MM.1S (cell line): ENCODE measurements around the gene SCAMP3.

ENCODE experiments used
- CTCF ChIP-seq: fragments of 300-600 bp; sonication (generic); IDR thresholded peaks from 2 replicates; pipeline ENCODE4 v1.5.1; 2016; ENCODE audit warnings: antibody characterized with exemption, low read length, mixed read lengths
- EZH2phosphoT487 ChIP-seq: fragments of 300-600 bp; sonication (generic); IDR thresholded peaks from 2 replicates; pipeline ENCODE4 v1.6.1; 2018; ENCODE audit warnings: antibody characterized with exemption, low read length

GRCh38 chr1:155208541-155209311 lies 53.4 kb downstream of the SCAMP3 start, which contains the start of gene MTX1:
- no peak for TF ChIP-seq CTCF
- TF ChIP-seq EZH2phosphoT487 = no peak
